H1 (cell line): ENCODE data around the gene CHRM4. TPM values are rescaled to one million over a fixed set of nuclear protein-coding genes. Genes with fewer than 3 reads are reported as not detected.

Experiments
- ASH2L ChIP-seq: fragments of 200-600, 300-600 bp; sonication (generic); IDR thresholded peaks from one replicate; pipeline ENCODE4 v1.7.1; 2017; ENCODE audit warnings: low read length
- CBX8 ChIP-seq: fragments of 300-800, 300-1000 bp; sonication (generic); IDR thresholded peaks from 2 replicates; pipeline ENCODE4 v1.7.1; 2016; ENCODE audit warnings: low read depth, low read length, borderline replicate concordance
- CEBPB ChIP-seq: IDR thresholded peaks from 2 replicates; pipeline ENCODE4 v1.6.1; 2012; ENCODE audit warnings: low read depth, low read length
- CHD1 ChIP-seq: IDR thresholded peaks from 2 replicates; pipeline ENCODE4 v1.6.1; 2012; ENCODE audit warnings: low read depth, low read length, improper control_type of control experiment
- EP300 ChIP-seq, 2 experiments: IDR thresholded peaks; 1 replicate in 1 of 2; 2 replicates in 1 of 2; pipeline ENCODE4 v1.6.1; 2011 to 2012; ENCODE audit warnings: low read depth in 2 of 2, low read length in 2 of 2, mild to moderate bottlenecking in 2 of 2, borderline replicate concordance in 1 of 2, inconsistent platforms in 1 of 2, moderate library complexity in 1 of 2
- FOSL1 ChIP-seq: IDR thresholded peaks from 2 replicates; pipeline ENCODE4 v1.6.1; 2011; ENCODE audit warnings: mild to moderate bottlenecking, low read depth, low read length, moderate library complexity; ENCODE audit not compliant: insufficient read depth
- GABPA ChIP-seq: IDR thresholded peaks from 2 replicates; pipeline ENCODE4 v1.6.1; 2011; ENCODE audit warnings: mild to moderate bottlenecking, low read length, moderate library complexity, borderline replicate concordance; ENCODE audit not compliant: insufficient read depth
- HDAC2 ChIP-seq, 2 experiments: fragments of 300-600 bp in 1 of 2; sonication (generic) in 1 of 2; IDR thresholded peaks; 2 replicates each; pipeline ENCODE4 v1.6.1; 2011 to 2012; ENCODE audit warnings: low read depth in 2 of 2, low read length in 2 of 2, mild to moderate bottlenecking in 2 of 2, moderate library complexity in 2 of 2, borderline replicate concordance in 1 of 2, inconsistent platforms in 1 of 2
- HDAC6 ChIP-seq: IDR thresholded peaks from one replicate; pipeline ENCODE4 v1.7.1; 2012; ENCODE audit warnings: low read depth, mild to moderate bottlenecking, inconsistent platforms, low read length, moderate library complexity
- NANOG ChIP-seq: IDR thresholded peaks from 2 replicates; pipeline ENCODE4 v1.6.1; 2011; ENCODE audit warnings: low read length, low read depth, mild to moderate bottlenecking, inconsistent platforms; ENCODE audit not compliant: insufficient read depth, poor library complexity, severe bottlenecking
- NRF1 ChIP-seq: IDR thresholded peaks from 2 replicates; pipeline ENCODE4 v1.6.1; 2011; ENCODE audit warnings: mild to moderate bottlenecking, low read depth, low read length, improper control_type of control experiment
- RAD21 ChIP-seq, 2 experiments: IDR thresholded peaks in 1 of 2; conservative IDR thresholded peaks in 1 of 2; 2 replicates each; pipeline ENCODE4 v1.6.1; 2011; ENCODE audit warnings: low read depth in 2 of 2, low read length in 2 of 2, improper control_type of control experiment in 1 of 2, inconsistent platforms in 1 of 2, mild to moderate bottlenecking in 1 of 2, moderate library complexity in 1 of 2
- SP2 ChIP-seq: IDR thresholded peaks from 2 replicates; pipeline ENCODE4 v1.6.1; 2012; ENCODE audit warnings: mild to moderate bottlenecking, low read length, inconsistent platforms
- SP4 ChIP-seq: IDR thresholded peaks from 2 replicates; pipeline ENCODE4 v1.6.1; 2012; ENCODE audit warnings: low read length, inconsistent platforms
- SRF ChIP-seq: IDR thresholded peaks from 2 replicates; pipeline ENCODE4 v1.6.1; 2011; ENCODE audit warnings: mild to moderate bottlenecking, low read depth, low read length, moderate library complexity
- polyA plus RNA-seq, 7 experiments: library from polyadenylated mRNA; depleted of rRNA in 3 of 7; stranded (reverse) in 5 of 7; unstranded in 2 of 7; fragments of >200 nt in 5 of 7; fragments of 200-250 nt in 2 of 7; gene quantifications; 1 replicate in 5 of 7; 2 replicates in 1 of 7; 4 replicates in 1 of 7; pipeline versions ENCODE4 v1.2.1 to v1.2.3, GENCODE V29; 2011 to 2013; ENCODE audit warnings: missing spikeins in 2 of 7, mixed read lengths in 2 of 7
- total RNA-seq: library from RNA; stranded (reverse); fragmentation: NEBNext Ultra II Directional; extraction: Animal tissue kit (Norgen Biotek cat#: 25700); gene quantifications from 2 replicates; pipeline ENCODE4 v1.2.1, GENCODE V29; 2021
- TF ChIP-seq, protein P1 (sequence below), 3 experiments: IDR thresholded peaks; 1 replicate in 2 of 3; 2 replicates in 1 of 3; pipeline versions ENCODE4 v1.5.1 to v1.6.1; 2011; ENCODE audit warnings: low read length in 3 of 3, mild to moderate bottlenecking in 3 of 3, inconsistent platforms in 2 of 3, low read depth in 1 of 3, moderate library complexity in 1 of 3; ENCODE audit not compliant: insufficient read depth in 1 of 3; ENCODE audit errors: control extremely low read depth in 1 of 3
- TF ChIP-seq, protein P2 (sequence below): IDR thresholded peaks from 2 replicates; pipeline ENCODE4 v1.6.1; 2011; ENCODE audit warnings: low read length, improper control_type of control experiment

CHRM4 gene
- total and polyA plus RNA-seq, 2 of the 8 experiments (the other 6 are each of a cell fraction or from before 2014, with no cell fraction given) = 1.1 to 1.3 TPM

DNA sequence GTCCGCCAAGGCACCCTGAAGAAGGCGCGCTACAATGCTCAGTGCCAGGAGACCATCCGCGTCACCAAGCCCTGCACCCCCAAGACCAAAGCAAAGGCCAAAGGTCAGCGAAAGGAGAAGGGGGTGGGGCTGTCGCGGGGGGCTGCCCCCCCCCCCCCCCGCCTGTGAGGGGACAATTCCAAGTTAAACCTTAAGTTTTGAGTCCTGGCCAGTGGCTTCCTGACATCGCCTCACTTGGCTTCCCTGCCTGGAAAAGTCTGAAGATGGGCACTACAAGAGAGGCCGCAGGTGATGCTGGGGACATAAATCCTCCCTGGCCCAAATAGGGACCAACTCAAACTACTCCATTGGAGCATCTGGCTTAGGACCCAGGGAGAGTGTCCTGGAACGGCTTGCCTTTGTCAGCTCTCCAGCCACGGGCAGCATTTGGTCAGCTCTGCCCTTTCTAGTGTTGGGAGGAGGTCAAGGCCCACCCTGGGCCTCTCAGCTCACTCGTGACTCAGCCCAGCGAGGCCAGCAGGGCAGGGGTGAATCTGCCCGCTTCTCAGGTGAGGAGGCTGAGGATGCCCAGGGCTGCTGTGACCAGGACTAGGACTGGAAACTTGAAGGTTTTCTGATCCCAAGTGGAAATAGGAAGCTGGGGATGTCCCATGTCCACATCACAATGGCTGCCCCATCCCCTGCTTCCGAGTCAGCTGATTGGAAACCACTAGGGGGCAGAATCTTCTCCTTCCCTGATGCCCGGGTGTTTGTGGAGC is 8.8 kb downstream of the CHRM4 start (continued):
- no peak for TF ChIP-seq CBX8
- no peak for TF ChIP-seq HDAC2 (IDR thresholded peaks at IDR 0.05; ENCODE audit: borderline replicate concordance in 1 of 2, low read depth in 2 of 2, low read length in 2 of 2)
- TF ChIP-seq SRF = no peak
- TF ChIP-seq, protein P1, sequence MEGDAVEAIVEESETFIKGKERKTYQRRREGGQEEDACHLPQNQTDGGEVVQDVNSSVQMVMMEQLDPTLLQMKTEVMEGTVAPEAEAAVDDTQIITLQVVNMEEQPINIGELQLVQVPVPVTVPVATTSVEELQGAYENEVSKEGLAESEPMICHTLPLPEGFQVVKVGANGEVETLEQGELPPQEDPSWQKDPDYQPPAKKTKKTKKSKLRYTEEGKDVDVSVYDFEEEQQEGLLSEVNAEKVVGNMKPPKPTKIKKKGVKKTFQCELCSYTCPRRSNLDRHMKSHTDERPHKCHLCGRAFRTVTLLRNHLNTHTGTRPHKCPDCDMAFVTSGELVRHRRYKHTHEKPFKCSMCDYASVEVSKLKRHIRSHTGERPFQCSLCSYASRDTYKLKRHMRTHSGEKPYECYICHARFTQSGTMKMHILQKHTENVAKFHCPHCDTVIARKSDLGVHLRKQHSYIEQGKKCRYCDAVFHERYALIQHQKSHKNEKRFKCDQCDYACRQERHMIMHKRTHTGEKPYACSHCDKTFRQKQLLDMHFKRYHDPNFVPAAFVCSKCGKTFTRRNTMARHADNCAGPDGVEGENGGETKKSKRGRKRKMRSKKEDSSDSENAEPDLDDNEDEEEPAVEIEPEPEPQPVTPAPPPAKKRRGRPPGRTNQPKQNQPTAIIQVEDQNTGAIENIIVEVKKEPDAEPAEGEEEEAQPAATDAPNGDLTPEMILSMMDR (IDR thresholded peaks at IDR 0.05; ENCODE audit: control extremely low read depth in 1 of 3, insufficient read depth in 1 of 3, low read depth in 1 of 3, low read length in 3 of 3) = peak in 2 of 3 experiments; percentile 67 to 79; a peak in 3 of 4 replicates
- no peak for TF ChIP-seq NANOG
- peak; percentile 36 to 58 for TF ChIP-seq RAD21 (IDR thresholded peaks at IDR 0.05 in 1 of 2, conservative IDR thresholded peaks at IDR 0.05 in 1 of 2; ENCODE audit: low read depth in 2 of 2, low read length in 2 of 2)
- TF ChIP-seq, protein P2, sequence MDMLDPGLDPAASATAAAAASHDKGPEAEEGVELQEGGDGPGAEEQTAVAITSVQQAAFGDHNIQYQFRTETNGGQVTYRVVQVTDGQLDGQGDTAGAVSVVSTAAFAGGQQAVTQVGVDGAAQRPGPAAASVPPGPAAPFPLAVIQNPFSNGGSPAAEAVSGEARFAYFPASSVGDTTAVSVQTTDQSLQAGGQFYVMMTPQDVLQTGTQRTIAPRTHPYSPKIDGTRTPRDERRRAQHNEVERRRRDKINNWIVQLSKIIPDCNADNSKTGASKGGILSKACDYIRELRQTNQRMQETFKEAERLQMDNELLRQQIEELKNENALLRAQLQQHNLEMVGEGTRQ = no peak
- no peak for TF ChIP-seq CHD1
- TF ChIP-seq SP4 = no peak
- TF ChIP-seq CEBPB = no peak
- no peak for TF ChIP-seq FOSL1
- no peak for TF ChIP-seq EP300 (IDR thresholded peaks at IDR 0.05; ENCODE audit: borderline replicate concordance in 1 of 2, low read depth in 2 of 2, low read length in 2 of 2)
- TF ChIP-seq ASH2L = no peak
- no peak for TF ChIP-seq SP2
- no peak for TF ChIP-seq NRF1
- TF ChIP-seq HDAC6 = no peak
- TF ChIP-seq GABPA = no peak
